H9 (cell line): ENCODE data around the gene GPC4. TPM values are rescaled to one million over a fixed set of nuclear protein-coding genes. Genes with fewer than 3 reads are reported as not detected.

Source experiments
- DNase-seq: peaks from one replicate; pipeline ENCODE4 v3.0.0-alpha.2; 2017
- H2AFZ ChIP-seq: one replicate; pipeline ENCODE4 v1.6.1; 2013; ENCODE audit warnings: mild to moderate bottlenecking, low read length, control low read depth, moderate library complexity
- H2AK5ac ChIP-seq: 2 replicates; pipeline ENCODE4 v1.6.1; 2013; ENCODE audit warnings: low read length, control low read depth, mixed read lengths; ENCODE audit not compliant: insufficient read length
- H2BK120ac ChIP-seq: one replicate; pipeline ENCODE4 v1.6.1; 2013; ENCODE audit warnings: low read depth, mild to moderate bottlenecking, low read length, control low read depth, inconsistent platforms; ENCODE audit not compliant: poor library complexity, severe bottlenecking
- H2BK12ac ChIP-seq: 2 replicates; pipeline ENCODE4 v1.6.1; 2013; ENCODE audit warnings: low read length, control low read depth, mixed read lengths, low read depth; ENCODE audit not compliant: insufficient read length
- H2BK15ac ChIP-seq: 2 replicates; pipeline ENCODE4 v1.6.1; 2013; ENCODE audit warnings: low read depth, low read length, control low read depth
- H2BK20ac ChIP-seq: one replicate; pipeline ENCODE4 v1.6.1; 2013; ENCODE audit warnings: low read depth, mild to moderate bottlenecking, low read length, control low read depth, inconsistent platforms; ENCODE audit not compliant: poor library complexity, severe bottlenecking
- H2BK5ac ChIP-seq: 2 replicates; pipeline ENCODE4 v1.6.1; 2013; ENCODE audit warnings: low read length, control low read depth, mixed read lengths; ENCODE audit not compliant: insufficient read length
- H3K14ac ChIP-seq: 2 replicates; pipeline ENCODE4 v1.6.1; 2013; ENCODE audit warnings: low read length, control low read depth; ENCODE audit not compliant: insufficient read depth
- H3K18ac ChIP-seq: 2 replicates; pipeline ENCODE4 v1.6.1; 2013; ENCODE audit warnings: low read depth, mild to moderate bottlenecking, mixed read lengths, low read length, control low read depth; ENCODE audit not compliant: insufficient read length
- H3K23ac ChIP-seq: 2 replicates; pipeline ENCODE4 v1.6.1; 2013; ENCODE audit warnings: low read length, control low read depth, mixed read lengths, low read depth; ENCODE audit not compliant: insufficient read length
- H3K23me2 ChIP-seq: 2 replicates; pipeline ENCODE4 v1.6.1; 2013; ENCODE audit warnings: low read depth, mild to moderate bottlenecking, mixed read lengths, low read length, control low read depth; ENCODE audit not compliant: insufficient read length, poor library complexity, severe bottlenecking
- H3K27ac ChIP-seq: 2 replicates; pipeline ENCODE4 v1.5.1; 2013; ENCODE audit warnings: low read length, control low read depth, mixed read lengths, low read depth; ENCODE audit not compliant: insufficient read length
- H3K27me3 ChIP-seq: 2 replicates; pipeline ENCODE4 v1.6.1; 2013; ENCODE audit warnings: low read length, control low read depth, inconsistent platforms; ENCODE audit not compliant: insufficient read depth
- H3K4ac ChIP-seq: 2 replicates; pipeline ENCODE4 v1.6.1; 2013; ENCODE audit warnings: low read depth, mild to moderate bottlenecking, control low read depth, inconsistent platforms, low read length, moderate library complexity
- H3K4me1 ChIP-seq: 2 replicates; pipeline ENCODE4 v1.6.1; 2013; ENCODE audit warnings: low read length, control low read depth, inconsistent platforms; ENCODE audit not compliant: insufficient read depth
- H3K4me2 ChIP-seq: 2 replicates; pipeline ENCODE4 v1.6.1; 2013; ENCODE audit warnings: low read length, control low read depth, mixed read lengths; ENCODE audit not compliant: insufficient read length, insufficient read depth
- H3K56ac ChIP-seq: 2 replicates; pipeline ENCODE4 v1.6.1; 2013; ENCODE audit warnings: low read depth, mild to moderate bottlenecking, mixed read lengths, low read length, control low read depth; ENCODE audit not compliant: insufficient read length
- H3K79me1 ChIP-seq: 2 replicates; pipeline ENCODE4 v1.6.1; 2013; ENCODE audit warnings: low read depth, mild to moderate bottlenecking, moderate library complexity, low read length, control low read depth, inconsistent platforms; ENCODE audit not compliant: insufficient read depth, poor library complexity, severe bottlenecking
- H3K79me2 ChIP-seq: 2 replicates; pipeline ENCODE4 v1.6.1; 2013; ENCODE audit warnings: low read length, control low read depth, inconsistent platforms; ENCODE audit not compliant: insufficient read depth
- H3K9ac ChIP-seq: 2 replicates; pipeline ENCODE4 v1.6.1; 2013; ENCODE audit warnings: low read length, control low read depth, mixed read lengths; ENCODE audit not compliant: insufficient read length; ENCODE audit errors: extremely low read depth
- H3K9me3 ChIP-seq: one replicate; pipeline ENCODE4 v1.6.1; 2013; ENCODE audit warnings: low read depth, low read length, inconsistent platforms; ENCODE audit not compliant: control insufficient read depth
- H3T11ph ChIP-seq: one replicate; pipeline ENCODE4 v1.6.1; 2013; ENCODE audit warnings: mild to moderate bottlenecking, low read length, control low read depth, inconsistent platforms
- H4K20me1 ChIP-seq: one replicate; pipeline ENCODE4 v1.6.1; 2013; ENCODE audit not compliant: control insufficient read depth, insufficient read length, insufficient read depth
- H4K5ac ChIP-seq: 2 replicates; pipeline ENCODE4 v1.6.1; 2013; ENCODE audit warnings: low read depth, mild to moderate bottlenecking, mixed read lengths, low read length, control low read depth; ENCODE audit not compliant: insufficient read length
- H4K8ac ChIP-seq: replicated peaks from 2 replicates; pipeline ENCODE4 v1.6.1; 2013; ENCODE audit warnings: low read length, control low read depth, mixed read lengths, low read depth; ENCODE audit not compliant: insufficient read length
- H4K91ac ChIP-seq: 2 replicates; pipeline ENCODE4 v1.6.1; 2013; ENCODE audit warnings: low read depth, mild to moderate bottlenecking, moderate library complexity, mixed read lengths, low read length, control low read depth; ENCODE audit not compliant: insufficient read length
- H3K27ac Mint-ChIP-seq, 3 experiments: 2 replicates in 2 of 3; 3 replicates in 1 of 3; pipeline ENCODE4 v1.8.0; 2020 to 2021; ENCODE audit warnings: mixed read lengths in 3 of 3, mild to moderate bottlenecking in 1 of 3, moderate library complexity in 1 of 3
- H3K27me3 Mint-ChIP-seq: 2 replicates; pipeline ENCODE4 v1.8.0; 2021; ENCODE audit warnings: low read depth, mild to moderate bottlenecking, moderate library complexity, mixed read lengths
- H3K36me3 Mint-ChIP-seq, 3 experiments: 2 replicates in 2 of 3; 3 replicates in 1 of 3; pipeline ENCODE4 v1.8.0; 2020 to 2021; ENCODE audit warnings: low read depth in 3 of 3, mixed read lengths in 3 of 3; ENCODE audit not compliant: insufficient read depth in 1 of 3
- H3K4me1 Mint-ChIP-seq, 2 experiments: 2 replicates each; pipeline ENCODE4 v1.8.0; 2020; ENCODE audit warnings: mixed read lengths in 2 of 2
- H3K4me3 Mint-ChIP-seq, 2 experiments: 2 replicates in 1 of 2; 3 replicates in 1 of 2; pipeline ENCODE4 v1.8.0; 2020 to 2021; ENCODE audit warnings: mild to moderate bottlenecking in 2 of 2, mixed read lengths in 2 of 2, moderate library complexity in 1 of 2
- H3K9me3 Mint-ChIP-seq, 2 experiments: 2 replicates in 1 of 2; 3 replicates in 1 of 2; pipeline ENCODE4 v1.8.0; 2020; ENCODE audit warnings: mild to moderate bottlenecking in 2 of 2, mixed read lengths in 2 of 2, moderate library complexity in 1 of 2
- CTCF ChIP-seq: fragments of 200-600 bp; sonication (generic); conservative IDR thresholded peaks from 3 replicates; pipeline ENCODE4 v1.8.0; 2021; ENCODE audit warnings: antibody characterized with exemption, mild to moderate bottlenecking
- total RNA-seq: library from RNA; stranded (reverse); gene quantifications from 2 replicates; pipeline ENCODE4 v1.2.1, GENCODE V29; 2021

The GPC4 gene
- total RNA-seq, 1 experiment from 2014 or later: 416 TPM

- Histone ChIP-seq H4K8ac (no peak overlapping the region), H3K56ac (no peak overlapping the region), H3K27ac (no peak overlapping the region), H3K23me2 (peaks cover 4% of the 10 kb centered on the region), H4K91ac (no peak overlapping the region), H3K14ac (no peak overlapping the region), H3K27me3 (no peaks in the 10 kb centered on the region), H2BK12ac (no peak overlapping the region), H3K4ac (no peak overlapping the region), H4K20me1 (no peaks in the 10 kb centered on the region), H3K79me2 (no peaks in the 10 kb centered on the region), H2AK5ac (no peak overlapping the region), H3K9ac (no peak overlapping the region), H3K18ac (no peak overlapping the region), H2AFZ (no peak overlapping the region), H2BK20ac (no peak overlapping the region), H4K5ac (no peak overlapping the region), H2BK15ac (no peak overlapping the region), H3K23ac (no peak overlapping the region), H3K4me1 (peaks cover 8% of the 10 kb centered on the region; the same call in 1 of the 2 replicates), H3T11ph (no peak overlapping the region), H2BK120ac (no peak overlapping the region), H3K79me1 (peaks cover 6% of the 10 kb centered on the region), H3K9me3 (no peaks in the 10 kb centered on the region), H2BK5ac (no peak overlapping the region), H3K4me2 (no peak overlapping the region)
- H3K4me3 Mint-ChIP-seq: no peak overlapping the region
- no peaks in the 10 kb centered on the region; a peak in 1 of 5 replicates for H3K9me3 Mint-ChIP-seq
- no peak for DNase-seq
- H3K36me3 Mint-ChIP-seq: peaks cover 39 to 72% (median 53%) of the 10 kb centered on the region in 3 experiments
- no peak for TF ChIP-seq CTCF
- peak overlapping the region in 2 of 3 experiments; percentile 16 to 55; a peak in 3 of 7 replicates for H3K27ac Mint-ChIP-seq
- H3K4me1 Mint-ChIP-seq: peaks cover 11 to 14% of the 10 kb centered on the region in 2 experiments; a peak in 3 of 4 replicates
- H3K27me3 Mint-ChIP-seq: no peaks in the 10 kb centered on the region; the same call in 1 of the 2 replicates
These were observed 109.9 kb downstream of the GPC4 start for GRCh38 chrX:133305348-133305747.
